Effector memory CD8-positive, alpha-beta T cell (primary cell): ENCODE measurements around the gene GLYR1.

Experiments used
- ATAC-seq: fragments of 150-1000 bp; cut with Tn5 transposase; replicated peaks from 2 replicates; pipeline ENCODE4 v1.10.0; 2021; ENCODE audit warnings: mild to moderate bottlenecking, moderate library complexity
- DNase-seq, 3 experiments: peaks; one replicate each; pipeline ENCODE4 v3.0.0; 2021
- H3K27ac Mint-ChIP-seq, 2 donors: one replicate each; pipeline ENCODE4 v1.8.0; 2022; ENCODE audit warnings: mild to moderate bottlenecking in 2 of 2, mixed read lengths in 2 of 2, moderate library complexity in 2 of 2
- H3K27me3 Mint-ChIP-seq, 2 donors: one replicate each; pipeline ENCODE4 v1.8.0; 2022; ENCODE audit warnings: mixed read lengths in 2 of 2
- H3K36me3 Mint-ChIP-seq: one replicate; pipeline ENCODE4 v1.8.0; 2022; ENCODE audit warnings: mild to moderate bottlenecking, moderate library complexity, mixed read lengths; ENCODE audit not compliant: insufficient read depth
- H3K4me1 Mint-ChIP-seq, 2 donors: one replicate each; pipeline ENCODE4 v1.8.0; 2022; ENCODE audit warnings: low read depth in 2 of 2, mixed read lengths in 2 of 2
- H3K4me3 Mint-ChIP-seq, 2 donors: one replicate each; pipeline ENCODE4 v1.8.0; 2022; ENCODE audit warnings: mild to moderate bottlenecking in 2 of 2, mixed read lengths in 2 of 2, moderate library complexity in 2 of 2
- H3K9me3 Mint-ChIP-seq, 2 donors: one replicate each; pipeline ENCODE4 v1.8.0; 2022; ENCODE audit warnings: mixed read lengths in 2 of 2

GLYR1 gene

GRCh38 chr16:4763791-4764190 lies 83.3 kb downstream of the GLYR1 start:
- Mint-ChIP-seq H3K27me3 (no peaks in the 10 kb centered on the region), H3K4me1 (peaks cover 27 to 31% of the 10 kb centered on the region in 2 donors), H3K36me3 (peaks cover 64% of the 10 kb centered on the region), H3K9me3 (no peaks in the 10 kb centered on the region), H3K4me3 (no peak overlapping the region), H3K27ac (no peak overlapping the region)
- ATAC-seq (no peak), DNase-seq (no peak)

- no peak for DNase-seq
- Mint-ChIP-seq H3K27ac (peak overlapping the region in 1 of 2 donors; percentile 20), H3K4me3 (no peak overlapping the region), H3K27me3 (no peaks in the 10 kb centered on the region), H3K36me3 (peaks cover 63% of the 10 kb centered on the region), H3K4me1 (peaks cover 14 to 20% of the 10 kb centered on the region in 2 donors), H3K9me3 (no peaks in the 10 kb centered on the region)
- no peak for ATAC-seq
These were observed 84.9 kb downstream of the GLYR1 start for GRCh38 chr16:4762205-4762604.

- H3K4me1 Mint-ChIP-seq: peaks cover 4 to 10% of the 10 kb centered on the region in 2 donors
- H3K27ac Mint-ChIP-seq: peak overlapping the region in 1 of 2 donors; percentile 54
These were observed 86.7 kb downstream of the GLYR1 start for GRCh38 chr16:4760221-4760910.

DNA sequence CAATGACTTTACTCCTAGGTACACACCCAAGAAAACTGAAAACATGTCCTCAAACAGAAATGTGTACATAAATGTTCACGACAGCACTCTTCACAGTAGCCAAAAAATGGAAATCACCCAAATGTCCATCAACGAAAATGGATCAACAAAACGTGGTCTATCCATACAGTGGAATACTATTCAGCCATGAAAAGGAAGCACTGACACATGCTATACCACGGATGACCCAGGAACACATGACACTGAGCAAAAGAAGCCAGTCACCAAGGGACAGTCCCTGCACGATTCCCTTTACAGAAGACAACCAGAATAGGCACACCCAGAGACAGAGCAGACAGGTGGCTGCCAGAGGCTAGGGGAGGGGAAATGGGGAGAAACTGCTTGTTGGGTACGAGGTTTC lies 91.4 kb downstream of the GLYR1 start:
- no peak for ATAC-seq
- Mint-ChIP-seq H3K4me3 (no peak overlapping the region), H3K27ac (no peak overlapping the region), H3K4me1 (no peaks in the 10 kb centered on the region), H3K27me3 (no peaks in the 10 kb centered on the region), H3K9me3 (no peaks in the 10 kb centered on the region), H3K36me3 (peaks cover 60% of the 10 kb centered on the region)
- DNase-seq: no peak

More at GRCh38 chr16:4760221-4760910, 86.7 kb downstream of the GLYR1 start:
- no peak overlapping the region for H3K4me3 Mint-ChIP-seq
- no peaks in the 10 kb centered on the region for H3K27me3 Mint-ChIP-seq
- peaks cover 69% of the 10 kb centered on the region for H3K36me3 Mint-ChIP-seq
- DNase-seq (no peak), ATAC-seq (no peak)
- H3K9me3 Mint-ChIP-seq: no peaks in the 10 kb centered on the region

DNA sequence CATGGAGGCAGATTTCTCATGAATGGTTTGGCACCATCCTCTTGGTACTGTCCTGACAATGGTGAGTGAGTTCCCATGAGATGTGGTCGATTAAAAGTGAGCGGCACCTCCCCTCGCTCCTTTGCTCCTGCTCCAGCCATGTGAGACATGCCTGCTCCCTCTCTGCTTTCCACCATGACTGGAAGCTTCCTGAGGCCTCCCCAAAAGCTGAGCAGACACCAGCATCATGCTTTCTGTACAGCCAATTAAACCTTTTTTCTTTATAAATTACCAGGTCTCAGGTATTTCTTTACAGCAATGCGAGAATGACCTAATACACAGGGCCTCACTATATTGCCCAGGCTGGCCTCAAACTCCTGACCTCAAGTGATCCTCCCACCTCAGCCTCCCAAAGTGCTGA lies 92.2 kb downstream of the GLYR1 start:
- Mint-ChIP-seq H3K4me1 (no peaks in the 10 kb centered on the region), H3K9me3 (no peaks in the 10 kb centered on the region), H3K27ac (no peak overlapping the region), H3K27me3 (no peaks in the 10 kb centered on the region), H3K4me3 (no peak overlapping the region), H3K36me3 (peaks cover 57% of the 10 kb centered on the region)
- DNase-seq (no peak), ATAC-seq (no peak)

GRCh38 chr16:4753227-4753626 lies 93.9 kb downstream of the GLYR1 start:
- Mint-ChIP-seq H3K4me1 (peaks cover 0 to 4% of the 10 kb centered on the region in 2 donors), H3K27me3 (no peaks in the 10 kb centered on the region), H3K4me3 (no peak overlapping the region), H3K9me3 (no peaks in the 10 kb centered on the region), H3K27ac (no peak overlapping the region), H3K36me3 (peaks cover 49% of the 10 kb centered on the region)
- ATAC-seq: no peak
- no peak for DNase-seq
